ENCODE data around the gene NLRC3. TPM values are rescaled to one million over a fixed set of nuclear protein-coding genes. Genes with fewer than 3 reads are reported as not detected.
A peak's percentile ranks its signal among the peaks of the same experiment; 100 is the strongest.
"Not testable (repeated sequence)": the region's sequence is repeated elsewhere in the genome, so short reads cannot be mapped to it uniquely, and the experiment has no call there.

The NLRC3 gene
- total RNA-seq, 1 experiment from 2014 or later = 0.03 TPM

- Histone ChIP-seq H3K27me3 (no peaks in the 10 kb centered on the region), H3K9me3 (no peaks in the 10 kb centered on the region), H3K4me3 (no peak overlapping the region), H3K36me3 (peaks cover 54% of the 10 kb centered on the region)
- no peak for DNase-seq
Measured at GRCh38 chr16:3518292-3518985, 58.8 kb downstream of the NLRC3 start.

GRCh38 chr16:3515897-3516296, 61.3 kb downstream of the NLRC3 start:
- Histone ChIP-seq H3K4me3 (no peak overlapping the region), H3K36me3 (peaks cover 67% of the 10 kb centered on the region), H3K27me3 (no peaks in the 10 kb centered on the region), H3K9me3 (no peaks in the 10 kb centered on the region)
- DNase-seq = no peak

GRCh38 chr16:3514621-3515020, 62.6 kb downstream of the NLRC3 start:
- Histone ChIP-seq H3K36me3 (peaks cover 66% of the 10 kb centered on the region), H3K9me3 (no peaks in the 10 kb centered on the region), H3K4me3 (no peak overlapping the region), H3K27me3 (no peaks in the 10 kb centered on the region)
- DNase-seq = no peak

- no peak for DNase-seq
- no peaks in the 10 kb centered on the region for H3K9me3 ChIP-seq
- H3K4me3 ChIP-seq = no peak overlapping the region
- H3K27me3 ChIP-seq = no peaks in the 10 kb centered on the region
- peaks cover 63% of the 10 kb centered on the region for H3K36me3 ChIP-seq
Measured at GRCh38 chr16:3513892-3514583, 63.2 kb downstream of the NLRC3 start.

GRCh38 chr16:3511286-3512180, 65.7 kb downstream of the NLRC3 start:
- Histone ChIP-seq H3K36me3 (peaks cover 64% of the 10 kb centered on the region), H3K9me3 (no peaks in the 10 kb centered on the region), H3K4me3 (no peak overlapping the region), H3K27me3 (no peaks in the 10 kb centered on the region)
- DNase-seq = no peak

GRCh38 chr16:3510416-3510815, 66.8 kb downstream of the NLRC3 start:
- Histone ChIP-seq H3K9me3 (no peaks in the 10 kb centered on the region), H3K4me3 (no peak overlapping the region), H3K36me3 (peaks cover 62% of the 10 kb centered on the region), H3K27me3 (no peaks in the 10 kb centered on the region)
- no peak for DNase-seq

GRCh38 chr16:3509470-3509928, 67.7 kb downstream of the NLRC3 start:
- Histone ChIP-seq H3K36me3 (peaks cover 64% of the 10 kb centered on the region), H3K27me3 (no peaks in the 10 kb centered on the region), H3K4me3 (no peak overlapping the region), H3K9me3 (no peaks in the 10 kb centered on the region)
- DNase-seq = no peak

- Histone ChIP-seq H3K4me3 (no peak overlapping the region), H3K27me3 (no peaks in the 10 kb centered on the region), H3K36me3 (peaks cover 60% of the 10 kb centered on the region), H3K9me3 (no peaks in the 10 kb centered on the region)
- no peak for DNase-seq
Measured at GRCh38 chr16:3508736-3509135, 68.5 kb downstream of the NLRC3 start.

GRCh38 chr16:3503523-3503922, 73.7 kb downstream of the NLRC3 start:
- DNase-seq = no peak
- Histone ChIP-seq H3K36me3 (peaks cover 31% of the 10 kb centered on the region), H3K27me3 (0 out of 2 replicates have a peak, but pooled peaks cover 2% of the 10 kb centered on the region), H3K4me3 (no peak overlapping the region), H3K9me3 (no peaks in the 10 kb centered on the region)

GRCh38 chr16:3501783-3502400, 75.3 kb downstream of the NLRC3 start:
- 0 out of 2 replicates have a peak, but pooled peaks cover 2% of the 10 kb centered on the region for H3K27me3 ChIP-seq
- no peaks in the 10 kb centered on the region for H3K9me3 ChIP-seq
- peaks cover 24% of the 10 kb centered on the region for H3K36me3 ChIP-seq
- peak overlapping the region; percentile 100 for H3K4me3 ChIP-seq
- no peak for DNase-seq

- Histone ChIP-seq H3K36me3 (peaks cover 19% of the 10 kb centered on the region), H3K4me3 (peak overlapping the region; percentile 100)
- H3K27me3 ChIP-seq, H3K9me3 ChIP-seq, DNase-seq: not testable (repeated sequence)
Measured at GRCh38 chr16:3501412-3501761, 75.8 kb downstream of the NLRC3 start.

- Histone ChIP-seq H3K27me3 (0 out of 2 replicates have a peak, but pooled peaks cover 2% of the 10 kb centered on the region), H3K36me3 (peaks cover 3% of the 10 kb centered on the region; the same call in 1 of the 2 replicates), H3K4me3 (no peak overlapping the region), H3K9me3 (no peaks in the 10 kb centered on the region)
- no peak for DNase-seq
Measured at GRCh38 chr16:3498988-3499387, 78.2 kb downstream of the NLRC3 start.

GRCh38 chr16:3497771-3498170, 79.4 kb downstream of the NLRC3 start:
- Histone ChIP-seq H3K9me3 (no peaks in the 10 kb centered on the region), H3K4me3 (no peak overlapping the region)
- no peak for DNase-seq

GRCh38 chr16:3496386-3496785, 80.8 kb downstream of the NLRC3 start:
- 0 out of 2 replicates have a peak, but pooled peaks cover 2% of the 10 kb centered on the region for H3K27me3 ChIP-seq
- H3K9me3 ChIP-seq = no peaks in the 10 kb centered on the region
- H3K4me3 ChIP-seq = no peak overlapping the region
- no peak for DNase-seq
- no peaks in the 10 kb centered on the region for H3K36me3 ChIP-seq

More at GRCh38 chr16:3497771-3498170, 79.4 kb downstream of the NLRC3 start:
- Histone ChIP-seq H3K27me3 (0 out of 2 replicates have a peak, but pooled peaks cover 2% of the 10 kb centered on the region), H3K36me3 (peaks cover 3% of the 10 kb centered on the region; the same call in 1 of the 2 replicates)

- Histone ChIP-seq H3K9me3 (no peaks in the 10 kb centered on the region), H3K4me3 (no peak within 1 kb of the TSS), H3K27me3 (0 out of 2 replicates have a peak, but pooled peaks cover 2% of the 10 kb centered on the region), H3K36me3 (no peaks in the 10 kb centered on the region)
- no peak for DNase-seq
Measured at GRCh38 chr16:3495176-3495575, 82.0 kb downstream of the NLRC3 start, which contains the start of gene C16orf90. Gene C16orf90 (minus strand): TSS chr16:3495489. CDS start chr16:3495421, 68 bp downstream.

- Histone ChIP-seq H3K9me3 (no peaks in the 10 kb centered on the region), H3K27me3 (0 out of 2 replicates have a peak, but pooled peaks cover 2% of the 10 kb centered on the region), H3K36me3 (no peaks in the 10 kb centered on the region), H3K4me3 (no peak overlapping the region)
- DNase-seq = no peak
Measured at GRCh38 chr16:3494386-3494973, 82.7 kb downstream of the NLRC3 start.
